Neural cell (in vitro differentiated cells): ENCODE results near the gene LYPD6B. TPM values are rescaled to one million over a fixed set of nuclear protein-coding genes. Genes with fewer than 3 reads are reported as not detected.

Experiments
- H2AFZ ChIP-seq: fragments of 200-600, 300-800 bp; sonication (generic), shearing (Covaris generic); 2 replicates; pipeline ENCODE4 v1.6.0; 2014; ENCODE audit warnings: low read depth, mild to moderate bottlenecking, antibody characterized with exemption, low read length, moderate library complexity
- H3F3A ChIP-seq: fragments of 200-600 bp; shearing (Covaris generic); 2 replicates; pipeline ENCODE4 v1.6.1; 2016; ENCODE audit warnings: mild to moderate bottlenecking, moderate library complexity, mixed read lengths, antibody characterized with exemption, low read length; ENCODE audit not compliant: insufficient read depth, poor library complexity, severe bottlenecking
- H3K27ac ChIP-seq: fragments of 200-600, 300-800 bp; sonication (generic), shearing (Covaris generic); 2 replicates; pipeline ENCODE4 v1.5.1; 2014; ENCODE audit warnings: mild to moderate bottlenecking, low read length, moderate library complexity
- H3K27me3 ChIP-seq: fragments of 300-800, 200-600 bp; sonication (generic), shearing (Covaris generic); 2 replicates; pipeline ENCODE4 v1.6.0; 2014; ENCODE audit warnings: mild to moderate bottlenecking, low read depth, low read length, moderate library complexity; ENCODE audit not compliant: insufficient read depth
- H3K36me3 ChIP-seq: fragments of 300-800, 200-600 bp; sonication (generic), shearing (Covaris generic); 2 replicates; pipeline ENCODE4 v1.5.1; 2014; ENCODE audit warnings: mild to moderate bottlenecking, antibody characterized with exemption, low read length, moderate library complexity; ENCODE audit not compliant: insufficient read depth
- H3K4me2 ChIP-seq: fragments of 300-800, 200-600 bp; sonication (generic), shearing (Covaris generic); 2 replicates; pipeline ENCODE4 v1.6.0; 2014; ENCODE audit warnings: mild to moderate bottlenecking, low read length
- H3K4me3 ChIP-seq: fragments of 300-800, 200-600 bp; sonication (generic), shearing (Covaris generic); 2 replicates; pipeline ENCODE4 v1.5.1; 2014; ENCODE audit warnings: mild to moderate bottlenecking, low read length, moderate library complexity
- H3K79me2 ChIP-seq: fragments of 200-600 bp; shearing (Covaris generic); replicated peaks from 2 replicates; pipeline ENCODE4 v1.6.0; 2014; ENCODE audit warnings: mild to moderate bottlenecking, low read length, moderate library complexity; ENCODE audit not compliant: insufficient read depth
- H3K9ac ChIP-seq: fragments of 300-800, 200-600 bp; sonication (generic), shearing (Covaris generic); 2 replicates; pipeline ENCODE4 v1.6.1; 2016; ENCODE audit warnings: mild to moderate bottlenecking, low read length, mixed read lengths
- H3K9me2 ChIP-seq: fragments of 200-600 bp; shearing (Covaris generic); 2 replicates; pipeline ENCODE4 v1.6.1; 2016; ENCODE audit warnings: mild to moderate bottlenecking, low read length, mixed read lengths; ENCODE audit not compliant: insufficient read depth
- H3K9me3 ChIP-seq: fragments of 200-600, 300-800 bp; sonication (generic), shearing (Covaris generic); 2 replicates; pipeline ENCODE4 v1.6.1; 2016; ENCODE audit warnings: mild to moderate bottlenecking, mixed run types, low read length, moderate library complexity, mixed read lengths
- H4K20me1 ChIP-seq: fragments of 200-600 bp; shearing (Covaris generic); 2 replicates; pipeline ENCODE4 v1.6.1; 2016; ENCODE audit warnings: mild to moderate bottlenecking, mixed run types; ENCODE audit not compliant: insufficient read depth
- CTCF ChIP-seq: fragments of 450-650 bp; IDR thresholded peaks from 2 replicates; pipeline ENCODE4 v1.5.1; 2014; ENCODE audit warnings: antibody characterized with exemption, mild to moderate bottlenecking, moderate library complexity; ENCODE audit not compliant: poor library complexity, severe bottlenecking
- EP300 ChIP-seq: fragments of 450-650 bp; conservative IDR thresholded peaks from 2 replicates; pipeline ENCODE4 v1.6.1; 2014; ENCODE audit warnings: antibody characterized with exemption, mild to moderate bottlenecking, moderate library complexity; ENCODE audit not compliant: poor library complexity, severe bottlenecking
- EZH2 ChIP-seq: fragments of 200-600, 300-800 bp; shearing (Covaris generic), sonication (generic); IDR thresholded peaks from 2 replicates; pipeline ENCODE4 v1.6.1; 2014; ENCODE audit warnings: antibody characterized with exemption, low read length, borderline replicate concordance, mild to moderate bottlenecking; ENCODE audit not compliant: insufficient read depth, poor library complexity, severe bottlenecking
- MXI1 ChIP-seq: fragments of 450-650 bp; conservative IDR thresholded peaks from 2 replicates; pipeline ENCODE4 v1.6.1; 2014; ENCODE audit warnings: antibody characterized with exemption, mild to moderate bottlenecking; ENCODE audit not compliant: poor library complexity, severe bottlenecking
- POLR2AphosphoS5 ChIP-seq: IDR thresholded peaks from 2 replicates; pipeline ENCODE4 v1.6.1; 2012
- RAD21 ChIP-seq: fragments of 450-650 bp; conservative IDR thresholded peaks from 2 replicates; pipeline ENCODE4 v1.6.1; 2014; ENCODE audit warnings: antibody characterized with exemption, mild to moderate bottlenecking, moderate library complexity
- REST ChIP-seq: IDR thresholded peaks from 2 replicates; pipeline ENCODE4 v1.6.1; 2012; ENCODE audit warnings: borderline replicate concordance
- SMC3 ChIP-seq: fragments of 450-650 bp; conservative IDR thresholded peaks from 2 replicates; pipeline ENCODE4 v1.6.1; 2014; ENCODE audit warnings: antibody characterized with exemption, mild to moderate bottlenecking, moderate library complexity; ENCODE audit not compliant: poor library complexity
- TAF1 ChIP-seq: IDR thresholded peaks from 2 replicates; pipeline ENCODE4 v1.6.1; 2012; ENCODE audit warnings: low read depth
- polyA plus RNA-seq: library from polyadenylated mRNA; depleted of rRNA; stranded (reverse); fragments of >200 nt; gene quantifications from 2 replicates; pipeline ENCODE4 v1.2.3, GENCODE V29; 2014

The LYPD6B gene
- polyA plus RNA-seq, 1 donor from 2014 or later, result 0.68 TPM

GRCh38 chr2:149021271-149021719, 17.2 kb upstream of the LYPD6B start:
- Histone ChIP-seq H3K79me2 (no peaks in the 10 kb centered on the region), H3K9me3 (no peaks in the 10 kb centered on the region), H2AFZ (no peak overlapping the region), H3K27ac (no peak overlapping the region), H3K27me3 (no peaks in the 10 kb centered on the region), H4K20me1 (peaks cover 3% of the 10 kb centered on the region), H3K9me2 (no peaks in the 10 kb centered on the region), H3K4me2 (no peak overlapping the region), H3K4me3 (no peak overlapping the region), H3F3A (no peaks in the 10 kb centered on the region), H3K36me3 (peaks cover 10% of the 10 kb centered on the region), H3K9ac (no peak overlapping the region)
- TF ChIP-seq SMC3 (no peak), POLR2AphosphoS5 (no peak), RAD21 (no peak), EZH2 (no peak), TAF1 (no peak), EP300 (no peak), REST (no peak), MXI1 (no peak), CTCF (no peak)

GRCh38 chr2:149021761-149022160, 16.7 kb upstream of the LYPD6B start:
- Histone ChIP-seq H2AFZ (no peak overlapping the region), H3K4me2 (no peak overlapping the region), H3K79me2 (no peaks in the 10 kb centered on the region), H3K27me3 (no peaks in the 10 kb centered on the region), H3F3A (no peaks in the 10 kb centered on the region), H3K36me3 (peaks cover 10% of the 10 kb centered on the region), H3K9me3 (no peaks in the 10 kb centered on the region), H3K27ac (no peak overlapping the region), H3K9ac (no peak overlapping the region), H3K9me2 (no peaks in the 10 kb centered on the region), H4K20me1 (peaks cover 3% of the 10 kb centered on the region), H3K4me3 (no peak overlapping the region)
- no peak for TF ChIP-seq MXI1
- no peak for TF ChIP-seq POLR2AphosphoS5
- no peak for TF ChIP-seq TAF1
- no peak for TF ChIP-seq RAD21
- TF ChIP-seq REST, result no peak
- TF ChIP-seq EZH2, result no peak
- TF ChIP-seq SMC3, result no peak
- TF ChIP-seq CTCF, result no peak
- no peak for TF ChIP-seq EP300
